ENCODE data around the gene TMEM42.

TMEM42 gene

GRCh38 chr3:44910693-44911092, 49.0 kb downstream of the TMEM42 start:
- Mint-ChIP-seq H3K4me3 (no peak overlapping the region), H3K27me3 (ENCODE audit: low read depth) (peaks cover 6% of the 10 kb centered on the region), H3K27ac (no peak overlapping the region), H3K4me1 (ENCODE audit: low read depth) (no peaks in the 10 kb centered on the region), H3K9me3 (no peaks in the 10 kb centered on the region), H3K36me3 (ENCODE audit: low read depth) (no peaks in the 10 kb centered on the region)

GRCh38 chr3:44913868-44914468, 52.3 kb downstream of the TMEM42 start:
- Mint-ChIP-seq H3K36me3 (ENCODE audit: low read depth) (no peaks in the 10 kb centered on the region), H3K4me3 (no peak overlapping the region), H3K9me3 (no peaks in the 10 kb centered on the region), H3K27ac (no peak overlapping the region), H3K27me3 (ENCODE audit: low read depth) (peaks cover 6% of the 10 kb centered on the region), H3K4me1 (ENCODE audit: low read depth) (no peaks in the 10 kb centered on the region)

- Mint-ChIP-seq H3K9me3 (no peaks in the 10 kb centered on the region), H3K27me3 (ENCODE audit: low read depth) (no peaks in the 10 kb centered on the region)
Measured at GRCh38 chr3:44914936-44915335, 53.2 kb downstream of the TMEM42 start.

More at GRCh38 chr3:44914936-44915335, 53.2 kb downstream of the TMEM42 start:
- no peaks in the 10 kb centered on the region for H3K36me3 Mint-ChIP-seq (ENCODE audit: low read depth)
- no peak overlapping the region for H3K27ac Mint-ChIP-seq
- no peaks in the 10 kb centered on the region for H3K4me1 Mint-ChIP-seq (ENCODE audit: low read depth)
- no peak overlapping the region for H3K4me3 Mint-ChIP-seq

Data from T-helper 1 cell treated with Interleukin-12 subunit alpha and Interleukin-12 subunit beta and Interleukin-4 antibody, amounts not matched to agents 30 μg/mL and 1 μg/mL, for 36 hours (primary cell).